Adipocyte (in vitro differentiated cells): ENCODE results near the gene SLC3A2.
"Not testable (repeated sequence)": the region's sequence is repeated elsewhere in the genome, so short reads cannot be mapped to it uniquely, and the experiment has no call there.

Experiments
- DNase-seq: peaks from one replicate; pipeline ENCODE4 v3.0.0-alpha.2; 2015; ENCODE audit warnings: low read depth
- H3K27me3 ChIP-seq: replicated peaks from 2 replicates; pipeline ENCODE4 v1.7.0; 2013; ENCODE audit warnings: mild to moderate bottlenecking, low read length, moderate library complexity; ENCODE audit not compliant: control insufficient read depth, insufficient read depth
- H3K36me3 ChIP-seq: 2 replicates; pipeline ENCODE4 v1.7.0; 2013; ENCODE audit warnings: low read length, mild to moderate bottlenecking, moderate library complexity; ENCODE audit not compliant: control insufficient read depth, insufficient read depth, severe bottlenecking
- H3K4me1 ChIP-seq: 2 replicates; pipeline ENCODE4 v1.7.0; 2013; ENCODE audit warnings: mild to moderate bottlenecking, low read length, moderate library complexity; ENCODE audit not compliant: control insufficient read depth, insufficient read depth
- H3K4me3 ChIP-seq: 2 replicates; pipeline ENCODE4 v1.7.0; 2013; ENCODE audit warnings: mild to moderate bottlenecking, low read length, moderate library complexity
- H3K9ac ChIP-seq: 2 replicates; pipeline ENCODE4 v1.7.0; 2013; ENCODE audit warnings: mild to moderate bottlenecking, low read length, moderate library complexity
- H3K9me3 ChIP-seq: 2 replicates; pipeline ENCODE4 v1.7.0; 2013; ENCODE audit warnings: mild to moderate bottlenecking, low read length, moderate library complexity; ENCODE audit not compliant: control insufficient read depth

Gene SLC3A2

DNA sequence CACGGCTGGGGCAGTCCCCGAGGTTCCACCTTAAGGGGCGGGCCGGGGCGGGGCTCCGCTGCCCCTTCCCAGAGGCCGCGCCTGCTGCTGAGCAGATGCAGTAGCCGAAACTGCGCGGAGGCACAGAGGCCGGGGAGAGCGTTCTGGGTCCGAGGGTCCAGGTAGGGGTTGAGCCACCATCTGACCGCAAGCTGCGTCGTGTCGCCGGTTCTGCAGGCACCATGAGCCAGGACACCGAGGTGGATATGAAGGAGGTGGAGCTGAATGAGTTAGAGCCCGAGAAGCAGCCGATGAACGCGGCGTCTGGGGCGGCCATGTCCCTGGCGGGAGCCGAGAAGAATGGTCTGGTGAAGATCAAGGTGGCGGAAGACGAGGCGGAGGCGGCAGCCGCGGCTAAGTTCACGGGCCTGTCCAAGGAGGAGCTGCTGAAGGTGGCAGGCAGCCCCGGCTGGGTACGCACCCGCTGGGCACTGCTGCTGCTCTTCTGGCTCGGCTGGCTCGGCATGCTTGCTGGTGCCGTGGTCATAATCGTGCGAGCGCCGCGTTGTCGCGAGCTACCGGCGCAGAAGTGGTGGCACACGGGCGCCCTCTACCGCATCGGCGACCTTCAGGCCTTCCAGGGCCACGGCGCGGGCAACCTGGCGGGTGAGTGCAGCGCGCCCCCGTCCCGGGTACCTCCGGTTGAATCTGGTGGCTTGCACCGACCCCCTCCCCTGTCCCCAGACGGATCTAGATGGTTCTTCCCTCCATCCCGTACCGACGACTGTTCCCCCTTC is at the start of gene SLC3A2:
Gene SLC3A2, plus strand, starts transcription at position 94 of the 776 bp plus-strand sequence. Its CDS starts 128 bp downstream, at position 222.
- peak; percentile 93 for DNase-seq

DNA sequence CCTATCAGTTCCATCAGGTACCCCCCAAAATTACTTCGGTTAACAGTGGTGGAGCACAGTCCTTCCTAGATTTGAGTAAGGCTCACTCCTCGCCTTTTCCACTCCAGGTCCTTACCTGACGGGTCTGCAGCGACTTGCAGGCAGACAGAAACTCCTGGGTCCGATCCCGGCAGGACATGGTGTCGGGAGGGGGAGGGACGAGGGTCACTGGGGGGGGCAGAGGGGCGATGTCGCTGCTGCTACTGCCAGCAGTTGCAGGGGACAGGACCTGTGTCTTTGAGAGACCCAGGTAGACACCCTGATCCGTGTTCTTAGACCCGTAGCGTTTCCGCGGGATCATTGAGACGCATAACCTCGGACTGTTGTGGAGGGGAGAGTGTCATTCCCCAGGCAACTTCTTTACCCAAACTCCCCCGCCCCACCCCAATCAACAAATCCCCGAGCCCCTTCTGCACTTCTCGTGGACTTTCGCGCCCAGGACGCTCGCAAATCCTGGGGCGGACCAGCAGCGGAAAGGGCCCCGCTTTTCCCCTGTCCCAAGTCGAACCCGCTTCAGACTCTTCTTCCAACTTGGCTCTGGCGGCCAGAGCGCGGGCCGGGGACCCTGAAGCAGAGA is 49.7 kb upstream of the SLC3A2 start:
- H3K4me3 ChIP-seq: peak overlapping the region; percentile 97
- H3K27me3 ChIP-seq: no peaks in the 10 kb centered on the region
- H3K9me3 ChIP-seq: no peaks in the 10 kb centered on the region
- H3K9ac ChIP-seq: peak overlapping the region; percentile 98
- peaks cover 52% of the 10 kb centered on the region for H3K36me3 ChIP-seq
- H3K4me1 ChIP-seq: peaks cover 22% of the 10 kb centered on the region
- DNase-seq: no peak

More for the DNA sequence above, at the start of gene SLC3A2:
- Histone ChIP-seq H3K9me3 (no peaks in the 10 kb centered on the region), H3K4me3 (peak within 1 kb of the TSS; percentile 99), H3K9ac (peak within 1 kb of the TSS; percentile 100), H3K36me3 (peaks cover 40% of the 10 kb centered on the region), H3K4me1 (peaks cover 44% of the 10 kb centered on the region), H3K27me3 (no peaks in the 10 kb centered on the region)

DNA sequence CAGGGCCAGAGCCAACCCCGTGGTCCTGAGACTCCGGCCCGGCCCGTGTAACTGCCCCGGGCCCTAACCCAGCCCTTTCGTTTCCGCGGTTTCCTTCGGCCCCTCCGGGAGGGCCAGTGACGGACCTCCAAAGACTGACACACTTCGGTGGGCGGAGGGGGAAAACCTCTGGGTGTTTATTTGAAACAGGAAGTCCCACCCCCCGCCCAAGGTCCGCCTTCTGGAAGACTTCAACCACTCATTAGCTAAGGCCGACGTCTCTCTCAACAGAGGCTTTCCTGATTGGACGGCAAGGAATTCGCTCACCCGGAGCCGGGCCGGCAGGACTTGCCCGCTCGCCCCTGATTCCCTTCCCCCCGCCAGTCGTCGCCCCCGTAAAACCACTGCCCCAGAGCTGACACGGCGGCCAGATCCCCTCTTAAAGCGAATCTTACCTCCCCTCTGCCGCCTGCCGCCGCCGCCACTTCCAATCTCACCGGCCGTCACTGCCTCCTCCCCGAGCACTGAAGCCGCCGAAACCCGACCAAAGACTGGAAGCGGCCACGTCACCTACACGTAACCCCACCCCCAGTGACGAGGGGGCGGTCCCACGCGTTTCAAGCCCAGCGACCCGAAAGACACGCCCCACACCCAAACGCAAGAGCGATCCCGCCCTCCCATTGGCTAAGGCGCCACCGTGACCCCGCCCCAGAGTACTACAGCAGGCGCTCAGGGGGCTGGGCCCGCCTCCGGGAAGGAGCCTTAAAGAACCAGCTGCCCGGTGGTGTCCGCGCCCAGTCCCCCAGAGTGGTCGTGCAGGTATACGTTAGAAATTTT is 49.0 kb upstream of the SLC3A2 start, which contains the start of gene STX5:
Gene STX5, minus strand, starts transcription at position 532 of the 816 bp plus-strand sequence. CDS start 808 bp downstream, outside the sequence.
- peaks cover 54% of the 10 kb centered on the region for H3K36me3 ChIP-seq

GRCh38 chr11:62832336-62833234 is 48.1 kb upstream of the SLC3A2 start, which contains the start of gene TEX54:
TEX54 (minus strand) TSS chr11:62832841.
- Histone ChIP-seq H3K36me3 (peaks cover 47% of the 10 kb centered on the region), H3K4me1 (peaks cover 23% of the 10 kb centered on the region), H3K27me3 (no peaks in the 10 kb centered on the region), H3K9ac (peak within 1 kb of the TSS; percentile 98), H3K9me3 (no peaks in the 10 kb centered on the region), H3K4me3 (peak within 1 kb of the TSS; percentile 97)
- peak; percentile 64 for DNase-seq

More for the DNA sequence above, 49.0 kb upstream of the SLC3A2 start, which contains the start of gene STX5:
- Histone ChIP-seq H3K27me3 (no peaks in the 10 kb centered on the region), H3K9ac (peak within 1 kb of the TSS; percentile 98), H3K4me3 (peak within 1 kb of the TSS; percentile 97), H3K4me1 (peaks cover 22% of the 10 kb centered on the region), H3K9me3 (no peaks in the 10 kb centered on the region)
- peak; percentile 100 for DNase-seq

DNA sequence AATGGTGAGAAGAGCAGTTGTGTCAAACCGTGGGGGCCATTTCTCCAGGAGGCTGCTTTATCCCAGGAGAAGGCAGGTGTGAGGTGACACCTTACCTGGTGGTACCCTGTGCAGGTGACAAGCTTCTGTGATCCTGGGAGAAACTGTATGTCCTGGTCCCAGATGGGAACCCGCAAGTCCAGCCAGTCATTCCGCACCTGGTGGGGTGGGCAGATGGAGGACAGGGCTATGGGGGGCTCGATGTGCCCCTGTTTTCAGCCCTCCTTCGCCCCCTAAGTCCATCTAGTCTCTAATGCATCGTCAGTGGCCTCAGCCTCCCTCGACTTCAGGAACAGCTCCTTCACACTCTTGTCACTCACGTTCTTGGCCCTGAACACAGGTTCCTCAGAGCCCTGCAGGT is 45.4 kb upstream of the SLC3A2 start:
- no peak overlapping the region for H3K9ac ChIP-seq
- no peaks in the 10 kb centered on the region for H3K27me3 ChIP-seq
- peaks cover 35% of the 10 kb centered on the region for H3K36me3 ChIP-seq
- DNase-seq: no peak
- peaks cover 21% of the 10 kb centered on the region for H3K4me1 ChIP-seq
- H3K4me3 ChIP-seq: no peak overlapping the region
- H3K9me3 ChIP-seq: no peaks in the 10 kb centered on the region

DNA sequence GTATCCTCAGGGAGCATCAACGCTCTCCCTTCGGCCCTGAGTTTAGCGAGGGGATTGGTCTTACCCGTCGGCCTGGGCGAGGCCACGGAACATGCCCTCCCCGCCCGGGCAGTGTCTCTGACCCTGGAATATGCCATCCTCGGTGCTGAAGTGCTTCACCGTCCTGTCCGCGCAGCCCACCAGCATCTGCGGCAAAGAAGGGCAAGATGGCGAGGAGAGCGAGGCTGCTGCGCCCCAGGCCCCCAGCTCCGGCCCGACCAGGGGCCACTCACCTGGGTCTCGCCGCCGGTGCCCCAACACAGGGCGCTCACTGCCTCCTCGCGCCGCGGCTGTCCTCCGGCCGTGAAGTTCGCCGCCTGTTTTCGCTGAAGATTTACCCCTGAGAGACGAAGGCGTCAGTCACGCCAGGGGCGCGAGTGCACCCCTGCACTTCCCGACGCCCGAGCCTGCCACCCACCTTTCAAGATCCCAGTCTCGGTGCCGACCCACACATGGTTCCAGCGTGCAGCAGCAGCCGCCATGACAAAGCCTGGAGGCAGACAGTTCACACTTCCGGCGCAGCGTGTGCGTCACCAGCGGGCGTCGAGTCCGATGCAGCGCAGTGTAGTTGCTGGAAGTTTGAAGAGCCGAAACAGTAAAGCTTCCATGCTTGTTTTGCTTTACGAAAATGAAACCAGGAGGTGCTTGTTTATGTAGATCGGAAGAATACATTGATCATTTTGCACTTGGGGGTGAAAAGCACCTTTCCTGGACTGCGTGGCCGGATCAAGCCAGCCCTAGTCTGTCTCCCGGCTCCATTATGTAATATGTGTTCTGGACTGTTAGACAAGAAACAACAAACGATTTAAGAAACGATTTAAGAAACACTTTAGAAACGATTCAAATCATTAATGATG is 41.4 kb upstream of the SLC3A2 start, which contains the start of gene WDR74:
Gene WDR74, minus strand, starts transcription at position 541 of the 896 bp plus-strand sequence. Its CDS starts 20 bp downstream, at position 521.
- peak within 1 kb of the TSS; percentile 90 for H3K4me3 ChIP-seq
- no peaks in the 10 kb centered on the region for H3K9me3 ChIP-seq
- DNase-seq: peak; percentile 98
- H3K36me3 ChIP-seq: peaks cover 25% of the 10 kb centered on the region
- peak within 1 kb of the TSS; percentile 92 for H3K9ac ChIP-seq
- H3K27me3 ChIP-seq: no peaks in the 10 kb centered on the region
- peaks cover 15% of the 10 kb centered on the region for H3K4me1 ChIP-seq

- peak; percentile 90 for DNase-seq
- not testable (repeated sequence) for H3K27me3 ChIP-seq, H3K9me3 ChIP-seq, H3K36me3 ChIP-seq
- peak overlapping the region; percentile 90 for H3K4me3 ChIP-seq
- peak overlapping the region; percentile 92 for H3K9ac ChIP-seq
- peaks cover 15% of the 10 kb centered on the region for H3K4me1 ChIP-seq
These were observed 39.9 kb upstream of the SLC3A2 start for GRCh38 chr11:62840721-62841360.

- Histone ChIP-seq H3K4me1 (peaks cover 15% of the 10 kb centered on the region), H3K9ac (peak overlapping the region; percentile 95), H3K4me3 (peak overlapping the region; percentile 82), H3K27me3 (no peaks in the 10 kb centered on the region), H3K9me3 (no peaks in the 10 kb centered on the region), H3K36me3 (peaks cover 4% of the 10 kb centered on the region)
- peak; percentile 97 for DNase-seq
These were observed 39.1 kb upstream of the SLC3A2 start for GRCh38 chr11:62841361-62842170.
